ENCODE data around the gene UBXN10. TPM values are rescaled to one million over a fixed set of nuclear protein-coding genes. Genes with fewer than 3 reads are reported as not detected.

Gene UBXN10
- polyA plus RNA-seq, 12 donors, result 0.05 to 0.76 (median 0.23) TPM; not detected in 2

GRCh38 chr1:20151906-20152598 lies 33.8 kb upstream of the UBXN10 start:
- DNase-seq, result peak; percentile 77

- no peak for DNase-seq
These were observed 33.3 kb upstream of the UBXN10 start for GRCh38 chr1:20152599-20152930.

- no peak for DNase-seq
These were observed 32.9 kb upstream of the UBXN10 start for GRCh38 chr1:20153000-20153418.

- no peak for DNase-seq
These were observed 31.5 kb upstream of the UBXN10 start for GRCh38 chr1:20154301-20154831.

- no peak for DNase-seq
These were observed 27.4 kb upstream of the UBXN10 start for GRCh38 chr1:20158358-20159070.

DNA sequence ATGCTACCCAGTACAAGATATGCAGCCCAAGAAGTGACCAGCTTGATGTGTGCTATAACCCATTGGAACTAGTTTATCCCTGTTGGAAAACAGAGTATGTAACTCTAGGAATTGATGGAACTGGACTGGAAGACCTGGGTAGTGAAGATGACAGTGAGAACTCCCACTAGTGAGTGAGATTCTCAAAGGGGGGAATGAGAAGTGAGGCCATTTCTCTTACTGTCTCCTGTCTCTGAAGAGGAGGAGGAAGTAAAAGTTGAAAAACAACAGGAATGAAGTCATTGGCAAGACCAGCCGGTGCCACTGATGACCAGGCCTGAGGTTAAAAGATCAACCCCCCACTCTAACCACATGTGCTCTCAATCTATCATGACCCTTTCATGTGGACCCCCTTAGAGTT lies 25.9 kb upstream of the UBXN10 start:
- DNase-seq, result no peak

- DNase-seq, result peak; percentile 26
These were observed 21.1 kb upstream of the UBXN10 start for GRCh38 chr1:20164694-20165202.

DNA sequence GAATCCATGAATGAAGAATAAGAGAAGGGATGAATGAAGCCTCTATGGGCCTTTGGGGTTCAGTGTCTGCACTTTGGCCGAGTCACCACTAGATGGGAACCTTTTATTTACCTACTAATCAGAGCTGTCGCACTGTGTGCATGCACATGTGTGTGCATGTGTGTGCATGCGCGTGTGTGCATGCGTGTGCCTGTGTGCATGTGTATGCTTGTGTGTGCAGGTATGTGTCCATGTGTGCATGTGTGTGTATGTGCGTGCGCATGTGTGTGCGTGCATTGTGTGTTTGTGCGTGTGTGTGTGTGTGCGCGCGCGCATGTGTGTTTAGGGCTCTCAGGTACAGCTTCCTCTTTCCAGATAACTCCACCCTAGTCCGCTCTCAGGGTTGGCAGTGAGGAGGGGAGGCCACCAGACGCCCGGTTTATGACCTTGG lies 20.4 kb upstream of the UBXN10 start:
- DNase-seq, result no peak

DNA sequence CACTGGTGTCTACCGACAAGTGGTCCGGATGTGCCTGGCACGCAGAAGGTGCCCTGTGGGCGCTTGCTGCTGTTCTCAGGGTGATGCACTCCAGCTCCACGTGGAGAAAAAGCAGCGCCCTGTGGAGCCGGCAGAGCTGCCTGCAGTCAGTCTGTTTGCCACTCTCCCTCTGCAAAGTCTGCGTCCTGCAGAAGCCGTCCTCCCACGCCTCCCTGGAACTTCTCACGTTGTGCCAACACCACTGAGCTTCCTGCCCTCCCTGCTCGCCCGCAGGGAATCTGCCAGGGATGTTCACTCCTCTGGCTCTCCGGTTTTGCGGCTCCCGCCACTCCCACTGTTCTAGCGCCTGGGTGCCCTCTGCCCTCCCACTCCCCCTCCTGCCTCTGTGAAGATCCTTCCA lies 19.8 kb upstream of the UBXN10 start:
- DNase-seq, result no peak

DNA sequence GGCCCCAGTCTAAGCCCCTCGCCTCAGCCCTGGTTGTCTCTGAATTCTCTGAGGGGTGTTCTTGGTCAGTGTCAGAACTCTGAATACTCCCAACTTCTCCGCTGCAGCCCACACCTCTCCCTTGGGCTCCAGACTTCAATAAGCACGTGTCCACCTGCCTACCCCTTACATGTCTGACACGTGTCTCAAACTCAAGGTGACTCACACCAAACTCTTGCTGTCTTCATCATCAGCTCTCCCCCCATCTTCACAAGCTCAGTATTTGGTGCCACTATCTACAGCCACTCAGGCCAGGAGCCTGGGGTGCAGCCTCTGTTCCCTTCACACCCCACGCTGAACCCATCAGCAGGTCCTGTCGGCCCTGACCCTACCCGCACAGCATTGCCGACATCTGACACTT lies 18.8 kb upstream of the UBXN10 start:
- DNase-seq, result no peak

- no peak for DNase-seq
These were observed 17.1 kb upstream of the UBXN10 start for GRCh38 chr1:20168564-20169491.

GRCh38 chr1:20169932-20170331 lies 16.0 kb upstream of the UBXN10 start:
- DNase-seq, result no peak

DNA sequence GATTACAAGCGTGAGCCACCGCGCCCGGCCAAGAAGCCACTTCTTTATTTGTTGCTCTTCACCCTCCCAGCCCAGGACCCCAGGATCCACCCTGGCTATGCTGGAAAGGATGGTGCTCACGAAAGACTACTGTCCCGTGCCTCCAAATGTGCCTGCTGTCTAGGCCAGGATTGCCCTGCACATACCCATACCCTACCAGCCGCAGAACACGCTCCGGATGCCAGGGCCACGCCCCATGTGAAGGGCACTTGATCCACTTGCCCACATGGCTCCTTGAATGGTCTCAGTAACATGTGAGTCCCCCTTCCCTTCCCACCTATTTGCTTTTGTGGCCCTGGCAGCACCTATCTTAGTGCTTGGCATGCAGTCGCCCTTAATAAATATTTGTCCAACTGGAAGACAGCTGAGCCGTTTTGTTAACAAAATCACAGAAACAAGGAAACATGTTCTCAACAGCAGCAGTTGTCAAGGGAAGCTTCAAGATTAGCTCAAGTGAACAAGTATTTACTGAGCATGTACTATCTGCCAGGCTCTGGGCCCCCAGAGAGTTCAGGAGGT lies 13.8 kb upstream of the UBXN10 start:
- no peak for DNase-seq

DNA sequence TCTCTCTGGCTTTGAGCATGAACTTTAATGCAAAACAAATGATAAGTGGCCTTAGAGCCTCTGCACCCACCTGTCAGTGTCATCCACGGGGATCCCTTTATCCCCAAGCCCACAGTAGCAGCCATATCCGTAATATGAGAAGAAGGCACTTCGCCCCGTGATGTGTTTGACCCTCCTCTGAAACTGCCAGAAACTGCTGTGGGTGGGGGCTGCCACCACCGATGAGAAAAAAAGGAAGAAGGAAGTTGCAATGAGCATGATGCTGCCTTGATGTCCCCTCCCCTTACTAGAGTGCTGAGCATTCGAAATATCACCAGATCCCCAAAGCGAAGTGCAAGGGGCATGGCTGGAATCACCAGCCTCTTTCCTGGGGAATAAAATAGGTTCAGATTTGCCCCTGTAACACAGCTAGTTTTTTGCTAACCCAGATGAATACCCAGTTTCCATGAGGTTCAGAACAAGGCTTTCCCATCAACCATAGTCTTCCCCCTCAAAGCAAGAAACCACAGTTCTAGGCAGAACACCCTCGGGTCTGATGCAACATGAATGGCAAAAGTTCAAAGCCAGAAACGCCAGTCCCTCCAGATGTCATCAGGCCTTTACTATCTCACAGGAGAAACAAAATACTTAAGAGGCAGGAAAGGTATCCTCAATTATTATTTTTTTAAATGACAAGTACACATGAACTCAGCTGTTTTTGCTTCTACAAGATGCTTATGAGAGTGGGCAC lies 10.8 kb upstream of the UBXN10 start:
- DNase-seq, result no peak

GRCh38 chr1:20178634-20179370 lies 7.1 kb upstream of the UBXN10 start:
- no peak for DNase-seq

GRCh38 chr1:20179371-20180128 lies 6.3 kb upstream of the UBXN10 start:
- no peak for DNase-seq

DNA sequence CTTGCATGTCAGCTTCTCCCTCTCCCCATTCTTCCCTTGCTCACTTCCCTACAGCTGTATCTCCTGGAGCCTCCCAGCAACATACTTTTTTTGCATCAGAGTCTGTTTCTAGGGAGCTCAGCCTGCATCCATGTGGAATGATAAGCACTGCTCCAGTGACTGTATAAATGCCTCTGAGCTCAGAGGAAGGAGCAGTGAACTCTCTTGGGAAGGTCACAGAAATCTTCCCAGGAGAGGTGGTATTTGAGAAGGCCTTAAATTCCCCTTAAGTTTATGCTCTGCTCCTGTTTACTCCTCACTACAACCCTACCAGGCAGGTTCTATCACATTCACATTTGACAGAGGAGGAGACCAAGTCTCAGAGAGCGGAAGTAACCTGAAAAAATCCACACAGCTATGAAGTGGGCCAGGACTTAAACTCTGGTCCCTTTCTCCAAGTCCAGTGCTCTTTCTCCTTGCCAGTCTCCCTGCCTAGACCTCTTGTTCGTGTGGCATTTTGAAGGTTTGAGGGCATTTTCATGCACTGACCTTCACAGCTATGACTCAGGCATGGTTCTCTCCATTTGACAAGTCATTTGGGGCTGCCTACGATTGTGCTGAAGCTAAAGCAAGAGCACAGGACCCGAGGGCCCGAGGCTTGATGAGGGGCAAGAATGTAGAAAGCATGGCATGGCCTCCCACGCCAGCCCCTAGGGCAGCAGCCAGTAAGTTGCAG lies 5.6 kb upstream of the UBXN10 start:
- no peak for DNase-seq

DNA sequence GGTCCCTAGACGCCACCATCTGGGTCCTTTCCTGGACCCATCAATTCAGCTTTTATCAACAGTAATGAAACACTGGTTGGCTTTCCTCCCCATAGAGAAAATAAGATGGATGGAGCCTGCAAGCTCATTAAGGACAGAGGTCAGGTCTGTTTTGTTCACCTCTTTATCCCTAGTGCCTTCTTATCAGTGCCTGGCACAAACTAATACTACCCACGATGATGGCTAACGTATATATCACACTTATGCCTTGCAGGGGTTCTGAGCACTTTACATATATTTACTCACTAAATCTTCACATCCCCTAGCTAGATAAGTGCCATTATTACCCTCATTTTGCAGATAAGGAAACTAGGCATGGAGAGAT lies 5.1 kb upstream of the UBXN10 start:
- DNase-seq, result no peak

DNA sequence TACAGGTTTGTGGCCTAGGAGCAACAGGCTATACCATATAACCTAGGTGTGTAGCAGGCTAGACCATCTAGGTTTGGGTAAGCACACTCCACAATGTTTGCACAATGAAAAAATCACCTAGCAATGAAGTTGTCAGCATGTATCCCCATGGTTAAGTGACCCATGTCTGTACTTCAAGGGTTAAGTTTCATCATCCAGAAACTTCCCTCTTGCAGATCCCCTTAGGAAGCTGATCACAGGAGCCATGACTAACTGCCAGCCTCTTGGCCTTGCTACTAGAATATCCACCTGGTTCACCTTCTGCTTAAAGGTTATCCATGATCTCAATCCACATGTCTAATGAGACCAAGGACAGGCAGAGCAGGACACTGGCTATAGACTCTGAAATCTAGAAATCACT lies 3.5 kb upstream of the UBXN10 start:
- no peak for DNase-seq
